ENCODE measurements around the gene BATF2. TPM values are rescaled to one million over a fixed set of nuclear protein-coding genes. Genes with fewer than 3 reads are reported as not detected.

BATF2 gene
- total and polyA plus RNA-seq, 4 donors = 0.51 to 3.2 (median 1.4) TPM

GRCh38 chr11:64959498-64959897 is 37.3 kb downstream of the BATF2 start:
- Histone ChIP-seq H3K4me3 (ENCODE audit: low read depth in 1 of 3, low read length in 3 of 3) (no peak overlapping the region), H3K27ac (ENCODE audit: low read depth in 1 of 2, low read length in 2 of 2) (no peak overlapping the region), H3K9ac (ENCODE audit: low read depth in 1 of 2, low read length in 2 of 2) (no peak overlapping the region), H3K9me3 (ENCODE audit: control insufficient read depth in 4 of 4, low read length in 3 of 4) (no peaks in the 10 kb centered on the region), H3K36me3 (ENCODE audit: control insufficient read depth in 4 of 4, insufficient read depth in 3 of 4, low read depth in 1 of 4, low read length in 3 of 4) (no peaks in the 10 kb centered on the region), H3K27me3 (ENCODE audit: control insufficient read depth in 4 of 4, insufficient read depth in 4 of 4, low read length in 3 of 4) (no peaks in the 10 kb centered on the region), H3K4me1 (ENCODE audit: control insufficient read depth in 4 of 4, insufficient read depth in 4 of 4, low read length in 3 of 4) (no peaks in the 10 kb centered on the region)
- DNase-seq (ENCODE audit: low spot score) = no peak
- TF ChIP-seq SP1 (IDR thresholded peaks at IDR 0.05) (no peak), HNF4G (IDR thresholded peaks at IDR 0.05) (no peak)
- TF ChIP-seq, protein P1, sequence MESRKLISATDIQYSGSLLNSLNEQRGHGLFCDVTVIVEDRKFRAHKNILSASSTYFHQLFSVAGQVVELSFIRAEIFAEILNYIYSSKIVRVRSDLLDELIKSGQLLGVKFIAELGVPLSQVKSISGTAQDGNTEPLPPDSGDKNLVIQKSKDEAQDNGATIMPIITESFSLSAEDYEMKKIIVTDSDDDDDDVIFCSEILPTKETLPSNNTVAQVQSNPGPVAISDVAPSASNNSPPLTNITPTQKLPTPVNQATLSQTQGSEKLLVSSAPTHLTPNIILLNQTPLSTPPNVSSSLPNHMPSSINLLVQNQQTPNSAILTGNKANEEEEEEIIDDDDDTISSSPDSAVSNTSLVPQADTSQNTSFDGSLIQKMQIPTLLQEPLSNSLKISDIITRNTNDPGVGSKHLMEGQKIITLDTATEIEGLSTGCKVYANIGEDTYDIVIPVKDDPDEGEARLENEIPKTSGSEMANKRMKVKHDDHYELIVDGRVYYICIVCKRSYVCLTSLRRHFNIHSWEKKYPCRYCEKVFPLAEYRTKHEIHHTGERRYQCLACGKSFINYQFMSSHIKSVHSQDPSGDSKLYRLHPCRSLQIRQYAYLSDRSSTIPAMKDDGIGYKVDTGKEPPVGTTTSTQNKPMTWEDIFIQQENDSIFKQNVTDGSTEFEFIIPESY (IDR thresholded peaks at IDR 0.05) = no peak
- WGBS = 73% methylated on average over 3 of the region's 3 CpGs

GRCh38 chr11:64954201-64954600 is 42.6 kb downstream of the BATF2 start:
- no peak overlapping the region for H3K27ac ChIP-seq (ENCODE audit: low read depth in 1 of 2, low read length in 2 of 2)
- TF ChIP-seq, protein P2, sequence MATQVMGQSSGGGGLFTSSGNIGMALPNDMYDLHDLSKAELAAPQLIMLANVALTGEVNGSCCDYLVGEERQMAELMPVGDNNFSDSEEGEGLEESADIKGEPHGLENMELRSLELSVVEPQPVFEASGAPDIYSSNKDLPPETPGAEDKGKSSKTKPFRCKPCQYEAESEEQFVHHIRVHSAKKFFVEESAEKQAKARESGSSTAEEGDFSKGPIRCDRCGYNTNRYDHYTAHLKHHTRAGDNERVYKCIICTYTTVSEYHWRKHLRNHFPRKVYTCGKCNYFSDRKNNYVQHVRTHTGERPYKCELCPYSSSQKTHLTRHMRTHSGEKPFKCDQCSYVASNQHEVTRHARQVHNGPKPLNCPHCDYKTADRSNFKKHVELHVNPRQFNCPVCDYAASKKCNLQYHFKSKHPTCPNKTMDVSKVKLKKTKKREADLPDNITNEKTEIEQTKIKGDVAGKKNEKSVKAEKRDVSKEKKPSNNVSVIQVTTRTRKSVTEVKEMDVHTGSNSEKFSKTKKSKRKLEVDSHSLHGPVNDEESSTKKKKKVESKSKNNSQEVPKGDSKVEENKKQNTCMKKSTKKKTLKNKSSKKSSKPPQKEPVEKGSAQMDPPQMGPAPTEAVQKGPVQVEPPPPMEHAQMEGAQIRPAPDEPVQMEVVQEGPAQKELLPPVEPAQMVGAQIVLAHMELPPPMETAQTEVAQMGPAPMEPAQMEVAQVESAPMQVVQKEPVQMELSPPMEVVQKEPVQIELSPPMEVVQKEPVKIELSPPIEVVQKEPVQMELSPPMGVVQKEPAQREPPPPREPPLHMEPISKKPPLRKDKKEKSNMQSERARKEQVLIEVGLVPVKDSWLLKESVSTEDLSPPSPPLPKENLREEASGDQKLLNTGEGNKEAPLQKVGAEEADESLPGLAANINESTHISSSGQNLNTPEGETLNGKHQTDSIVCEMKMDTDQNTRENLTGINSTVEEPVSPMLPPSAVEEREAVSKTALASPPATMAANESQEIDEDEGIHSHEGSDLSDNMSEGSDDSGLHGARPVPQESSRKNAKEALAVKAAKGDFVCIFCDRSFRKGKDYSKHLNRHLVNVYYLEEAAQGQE (IDR thresholded peaks at IDR 0.05) = no peak
- TF ChIP-seq CTCF (IDR thresholded peaks at IDR 0.05; ENCODE audit: low read depth, low read length, missing input control) (no peak), HNF4G (IDR thresholded peaks at IDR 0.05) (no peak), EGR1 (IDR thresholded peaks at IDR 0.05; ENCODE audit: low read depth in 2 of 2) (no peak), FOXA2 (IDR thresholded peaks at IDR 0.05) (no peak), TAF1 (conservative IDR thresholded peaks at IDR 0.05) (no peak), RAD21 (IDR thresholded peaks at IDR 0.05) (no peak), ATF3 (IDR thresholded peaks at IDR 0.05) (no peak), YY1 (IDR thresholded peaks at IDR 0.05) (no peak), HNF4A (conservative IDR thresholded peaks at IDR 0.05) (no peak), SP1 (IDR thresholded peaks at IDR 0.05) (no peak), JUND (IDR thresholded peaks at IDR 0.05) (no peak), FOXA1 (IDR thresholded peaks at IDR 0.05) (no peak), RXRA (IDR thresholded peaks at IDR 0.05) (no peak), GABPA (IDR thresholded peaks at IDR 0.05 in 1 of 2, conservative IDR thresholded peaks at IDR 0.05 in 1 of 2) (no peak)
- TF ChIP-seq, protein P1 (IDR thresholded peaks at IDR 0.05) = no peak
- TF ChIP-seq, protein P3, sequence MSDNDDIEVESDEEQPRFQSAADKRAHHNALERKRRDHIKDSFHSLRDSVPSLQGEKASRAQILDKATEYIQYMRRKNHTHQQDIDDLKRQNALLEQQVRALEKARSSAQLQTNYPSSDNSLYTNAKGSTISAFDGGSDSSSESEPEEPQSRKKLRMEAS (IDR thresholded peaks at IDR 0.05) = no peak
- 61% methylated on average over 5 of the region's 5 CpGs for WGBS

More at GRCh38 chr11:64954201-64954600, 42.6 kb downstream of the BATF2 start:
- H3K9me3 ChIP-seq (ENCODE audit: control insufficient read depth in 4 of 4, low read length in 3 of 4) = no peaks in the 10 kb centered on the region
- no peak for DNase-seq (ENCODE audit: low spot score)
- no peaks in the 10 kb centered on the region for H3K36me3 ChIP-seq (ENCODE audit: control insufficient read depth in 4 of 4, insufficient read depth in 3 of 4, low read depth in 1 of 4, low read length in 3 of 4)
- no peaks in the 10 kb centered on the region for H3K4me1 ChIP-seq (ENCODE audit: control insufficient read depth in 4 of 4, insufficient read depth in 4 of 4, low read length in 3 of 4)
- no peak overlapping the region for H3K9ac ChIP-seq (ENCODE audit: low read depth in 1 of 2, low read length in 2 of 2)
- no peak overlapping the region for H3K4me3 ChIP-seq (ENCODE audit: low read depth in 1 of 3, low read length in 3 of 3)
- H3K27me3 ChIP-seq (ENCODE audit: control insufficient read depth in 4 of 4, insufficient read depth in 4 of 4, low read length in 3 of 4) = no peaks in the 10 kb centered on the region

Measured in liver (tissue), 9 donors.